DMS53 treated with DMSO at 0.1 percent for 48 hours (cell line): ENCODE measurements around the gene SLC5A10.
A peak's percentile ranks its signal among the peaks of the same experiment; 100 is the strongest.

ENCODE experiments used
- DNase-seq: peaks from one replicate; lab custom pipeline; 2025; ENCODE audit not compliant: unreplicated experiment; lab: John Stamatoyannopoulos, UW

SLC5A10 gene

GRCh38 chr17:19001907-19002590 is 50.1 kb downstream of the SLC5A10 start:
- DNase-seq, result no peak

DNA sequence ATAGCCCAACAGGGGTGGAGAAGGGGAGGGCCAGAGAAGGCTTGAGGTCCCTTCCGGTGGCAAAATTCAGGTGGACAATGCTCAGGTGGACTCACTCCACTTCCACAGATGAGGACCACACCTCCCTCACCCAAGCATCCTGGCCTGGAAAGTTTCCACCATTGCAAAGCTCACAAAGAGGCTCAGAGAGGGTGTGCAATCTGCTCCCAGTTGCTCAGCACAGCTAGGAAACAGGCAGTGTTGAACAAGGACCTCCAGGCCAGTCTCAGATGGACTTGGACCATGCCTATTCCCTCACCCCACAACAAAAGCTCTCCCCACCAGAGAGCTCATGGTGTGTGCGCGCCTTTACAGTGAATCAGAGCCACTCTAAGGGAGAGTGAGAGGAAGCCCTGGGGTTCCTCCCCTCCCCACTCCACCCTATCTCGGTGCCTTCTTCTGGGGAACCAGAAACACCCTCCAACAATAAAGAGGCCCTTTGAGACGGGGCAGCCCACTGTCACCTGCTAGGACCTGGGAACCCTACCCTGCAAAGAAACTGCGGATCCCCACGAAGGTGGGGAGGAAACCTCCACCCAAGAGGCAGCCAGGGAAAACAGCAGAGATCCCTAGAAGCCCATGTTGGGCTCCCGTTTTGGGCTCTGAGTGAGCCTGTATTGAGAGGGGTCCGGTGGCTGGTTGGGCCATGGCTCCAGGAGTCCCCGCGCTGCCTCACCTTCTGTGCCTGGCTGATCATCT is 51.0 kb downstream of the SLC5A10 start:
- no peak for DNase-seq

DNA sequence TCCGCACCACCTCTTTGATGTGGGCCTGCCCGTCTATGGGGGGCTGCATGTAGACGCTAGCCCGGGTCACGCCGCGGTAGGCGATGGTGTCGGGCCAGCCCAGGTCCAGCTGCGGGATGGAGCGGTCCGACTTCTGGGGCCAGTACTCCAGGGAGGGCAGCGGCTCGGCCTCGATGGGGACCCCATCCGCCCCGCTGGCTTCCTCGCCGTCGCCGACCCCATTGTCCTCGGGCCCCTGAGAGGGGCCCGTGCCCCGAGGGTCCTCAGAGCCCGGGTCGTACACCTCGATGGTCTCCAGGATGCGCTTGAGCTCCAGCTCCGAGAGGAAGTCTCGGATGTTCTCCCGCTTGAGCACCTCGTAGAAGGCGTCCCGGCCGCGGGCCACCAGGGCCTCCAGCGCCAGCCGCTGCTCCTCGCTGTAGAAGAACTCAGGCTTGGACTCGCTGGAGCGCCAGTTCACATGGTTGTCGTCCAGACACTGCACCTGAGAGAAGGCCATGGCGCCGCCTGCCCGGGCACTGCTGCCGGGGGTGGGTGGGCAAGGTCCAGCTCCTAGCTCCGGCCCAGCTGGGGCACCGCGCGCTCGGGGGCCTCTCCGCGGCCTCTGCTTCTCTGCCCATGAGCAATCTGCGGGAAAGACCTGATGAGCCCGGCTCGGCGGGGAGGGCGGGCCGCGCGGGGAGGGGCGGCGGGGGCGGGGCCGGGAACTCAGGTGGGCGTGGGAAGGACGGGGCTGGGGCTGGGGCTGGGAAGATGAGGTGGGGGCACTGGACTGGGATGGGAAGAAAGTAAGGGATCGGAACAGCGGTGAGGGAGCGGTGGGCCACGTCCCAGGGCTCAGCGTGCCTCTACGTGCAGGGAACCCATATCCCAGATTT is 51.8 kb downstream of the SLC5A10 start:
- peak; percentile 3 for DNase-seq

- DNase-seq, result peak; percentile 26
Observed at GRCh38 chr17:19004421-19005136, 52.6 kb downstream of the SLC5A10 start, which contains the start of gene FAM83G. FAM83G (minus strand) TSS chr17:19004764; CDS start chr17:19004041, 723 bp downstream.

DNA sequence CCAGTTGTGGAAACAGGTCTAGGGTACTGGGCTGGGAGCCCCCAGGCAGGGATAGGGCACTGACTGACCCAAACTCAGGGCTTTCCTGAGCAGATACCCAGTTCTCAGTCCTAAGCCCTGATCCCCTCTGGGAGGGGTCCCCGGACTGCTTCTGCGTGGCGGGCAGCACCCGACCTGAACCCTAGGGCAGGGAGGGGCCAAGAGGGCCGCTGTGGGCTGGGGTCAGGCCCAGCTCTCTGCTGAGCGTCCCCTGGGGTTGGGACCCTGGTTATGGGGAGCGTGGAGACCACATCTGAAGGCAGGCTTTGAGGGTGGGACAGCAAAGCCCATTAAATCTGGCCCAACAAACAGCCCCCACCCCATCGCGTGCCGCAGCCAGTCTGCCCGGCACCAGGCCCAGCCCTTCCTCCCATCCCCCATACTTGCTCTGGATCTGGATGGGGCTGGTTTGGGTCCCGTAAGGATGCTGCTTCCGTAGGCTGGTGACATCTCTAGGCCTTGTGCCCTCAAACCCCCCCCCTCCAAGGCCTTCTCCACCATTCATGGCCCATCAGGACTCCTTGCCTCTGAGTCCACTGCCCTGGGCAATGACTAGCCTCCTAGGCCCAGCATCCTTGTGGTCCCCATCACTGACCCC is 53.3 kb downstream of the SLC5A10 start:
- DNase-seq, result no peak

- DNase-seq, result no peak
Observed at GRCh38 chr17:19005789-19006430, 53.9 kb downstream of the SLC5A10 start.

GRCh38 chr17:19006698-19007097 is 54.7 kb downstream of the SLC5A10 start:
- DNase-seq, result no peak

DNA sequence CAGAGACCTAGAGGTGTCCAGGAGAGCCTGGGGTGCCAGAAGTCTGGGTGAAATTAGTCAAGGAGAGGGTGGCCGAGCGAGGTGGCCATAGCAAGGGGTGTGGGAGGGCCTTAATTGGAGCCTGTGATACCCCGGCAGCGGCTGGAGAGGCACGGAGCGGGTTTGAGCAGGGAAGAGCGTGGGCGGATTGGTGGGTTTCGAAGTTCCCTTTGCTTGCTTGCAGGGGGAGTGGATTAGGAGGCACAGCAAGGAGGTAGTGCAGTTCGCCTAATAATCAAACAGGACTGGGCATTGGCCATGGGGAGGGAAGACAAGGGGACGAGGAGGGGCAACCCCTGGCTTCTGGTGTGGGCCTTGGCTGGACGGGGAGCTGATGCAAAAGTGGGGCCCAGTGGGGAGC is 58.0 kb downstream of the SLC5A10 start:
- DNase-seq, result no peak

DNA sequence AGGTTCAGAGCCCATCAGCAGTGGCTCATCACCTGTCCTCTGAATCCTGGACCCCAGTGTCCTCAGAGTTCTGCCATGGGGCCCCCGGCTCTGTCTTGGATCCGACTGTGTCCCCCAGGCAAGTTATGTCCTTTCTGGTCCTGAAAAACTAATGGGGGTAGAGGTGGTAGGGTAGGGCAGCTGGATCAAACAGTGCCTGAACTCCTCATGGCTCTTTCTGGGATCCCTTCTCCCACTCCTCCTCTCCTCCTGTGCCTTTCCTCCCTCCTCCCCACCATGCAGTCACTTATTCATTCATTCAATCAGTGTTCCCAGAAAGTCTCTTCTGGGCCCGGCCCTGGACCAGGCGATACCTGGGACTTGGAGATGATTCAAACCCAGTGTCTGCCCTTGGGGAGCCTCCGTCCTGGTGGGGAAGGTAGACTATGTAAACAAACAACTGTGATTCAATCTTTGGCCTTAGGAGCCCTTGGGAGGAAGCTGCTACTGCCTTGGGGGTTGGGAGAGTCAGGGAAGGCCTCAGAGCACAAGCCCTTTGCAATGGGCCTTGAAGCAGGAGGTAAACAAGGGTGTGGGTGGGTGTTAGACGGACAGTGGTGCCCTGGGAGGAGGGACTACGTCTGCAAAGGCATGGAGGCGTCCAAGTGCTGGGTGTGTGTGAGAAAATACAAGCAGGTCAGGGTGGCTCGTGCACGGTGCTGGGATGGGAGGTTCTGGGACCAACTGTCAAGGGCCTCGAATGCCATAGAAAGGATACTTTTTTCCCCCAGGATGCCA is 59.0 kb downstream of the SLC5A10 start:
- DNase-seq, result no peak

DNA sequence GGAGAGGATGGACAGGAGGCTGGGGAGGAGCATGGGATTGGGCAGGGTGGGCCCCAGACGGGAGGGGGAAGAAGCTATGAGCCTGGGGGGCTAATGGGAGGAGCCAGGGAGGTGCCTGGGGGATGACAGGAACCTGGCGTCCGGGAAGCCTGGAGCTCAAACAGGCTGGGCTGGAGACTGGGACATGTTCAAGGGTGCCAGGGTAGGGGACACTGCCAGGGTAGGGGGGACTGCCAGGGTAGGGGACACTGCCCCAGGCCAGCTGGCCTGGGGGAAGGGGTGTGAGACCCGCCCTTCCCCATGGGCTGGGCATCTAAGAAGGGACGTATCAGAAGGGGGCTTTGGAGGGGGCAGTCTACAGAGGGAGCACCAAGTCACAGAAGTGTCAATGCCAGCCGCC is 59.6 kb downstream of the SLC5A10 start:
- DNase-seq, result no peak

- no peak for DNase-seq
Observed at GRCh38 chr17:19012171-19013080, 60.5 kb downstream of the SLC5A10 start.

- no peak for DNase-seq
Observed at GRCh38 chr17:19013226-19013625, 61.3 kb downstream of the SLC5A10 start.

- DNase-seq, result no peak
Observed at GRCh38 chr17:19013806-19014627, 62.1 kb downstream of the SLC5A10 start.

DNA sequence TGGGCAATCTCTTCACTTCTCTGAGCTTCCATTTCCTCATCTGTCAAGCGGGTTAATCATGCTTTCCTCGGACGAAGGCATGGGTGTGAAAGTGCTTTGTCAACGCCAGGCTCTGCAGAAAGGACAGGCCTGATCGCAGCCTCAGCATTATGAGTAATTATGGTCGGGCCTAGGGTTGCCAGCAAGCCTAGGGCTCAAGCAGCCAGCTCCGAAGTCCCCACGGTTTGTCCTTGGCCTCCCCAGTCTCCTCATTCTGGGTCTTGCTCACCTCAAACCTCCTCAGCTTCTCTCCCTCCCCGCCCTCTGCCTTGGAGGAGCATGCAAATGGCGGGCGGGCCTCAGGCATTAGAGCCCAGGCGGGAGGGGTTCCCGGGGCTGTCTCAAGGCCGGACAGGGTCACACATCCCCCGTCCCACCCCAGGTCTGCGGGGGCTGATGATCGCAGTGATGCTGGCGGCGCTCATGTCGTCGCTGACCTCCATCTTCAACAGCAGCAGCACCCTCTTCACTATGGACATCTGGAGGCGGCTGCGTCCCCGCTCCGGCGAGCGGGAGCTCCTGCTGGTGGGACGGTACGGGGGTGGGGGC is 62.8 kb downstream of the SLC5A10 start:
- DNase-seq, result no peak

DNA sequence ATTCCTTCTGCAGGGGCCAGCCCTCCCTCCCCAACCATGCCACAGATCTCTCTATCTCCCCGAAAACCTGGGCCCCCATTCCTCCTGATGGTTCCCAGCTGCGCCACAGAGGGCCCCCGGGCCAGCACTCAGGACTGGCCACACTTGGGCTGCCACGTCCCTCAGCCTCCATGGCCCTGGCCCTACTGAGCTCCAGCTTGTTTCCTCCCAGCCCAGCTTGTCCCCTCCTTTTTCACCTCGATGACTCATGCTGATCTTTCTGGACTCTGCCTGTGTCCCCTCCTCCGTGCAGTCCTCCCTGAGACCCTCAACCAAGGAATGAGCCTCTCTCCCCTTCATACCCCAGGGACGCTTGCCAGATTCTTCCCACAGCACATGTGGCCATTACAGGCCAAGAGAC is 63.5 kb downstream of the SLC5A10 start:
- DNase-seq, result no peak

- DNase-seq, result no peak
Observed at GRCh38 chr17:19016297-19016696, 64.3 kb downstream of the SLC5A10 start.

DNA sequence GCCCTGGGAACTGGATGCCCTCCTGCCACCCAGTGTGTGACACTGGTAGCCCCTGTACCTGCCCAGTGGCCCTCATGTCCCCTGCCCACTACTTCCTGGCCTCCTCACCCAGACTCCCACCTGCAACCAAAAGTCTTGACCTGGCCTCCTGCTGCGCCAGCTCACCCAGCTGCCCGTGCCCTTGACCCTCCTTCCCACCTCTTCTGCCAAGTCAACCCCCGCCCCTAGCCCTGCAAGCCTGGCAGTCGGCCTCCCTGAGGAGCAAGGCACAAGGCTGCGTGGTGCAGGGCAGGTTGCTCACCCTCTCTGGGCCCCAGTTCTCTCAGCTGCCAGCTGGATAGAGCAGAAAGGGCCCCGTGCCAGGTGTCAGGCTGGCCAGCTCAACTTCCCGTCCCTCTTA is 64.9 kb downstream of the SLC5A10 start:
- no peak for DNase-seq
